Upper lobe of right lung (tissue), 1 donor: ENCODE results near the gene ADAM22. TPM values are rescaled to one million over a fixed set of nuclear protein-coding genes. Genes with fewer than 3 reads are reported as not detected.

Experiments
- ATAC-seq: fragments of 200-7000 bp; cut with Tn5 transposase; one replicate; pipeline ENCODE4 v1.9.1; 2020; ENCODE audit warnings: mild to moderate bottlenecking, moderate library complexity
- DNase-seq: peaks from one replicate; pipeline ENCODE4 v3.0.0-alpha.2; 2020
- H3K27ac ChIP-seq: fragments of 200-600 bp; one replicate; pipeline ENCODE4 v1.8.0; 2022
- H3K27me3 ChIP-seq: fragments of 200-600 bp; one replicate; pipeline ENCODE4 v1.8.0; 2022; ENCODE audit warnings: mild to moderate bottlenecking
- H3K36me3 ChIP-seq: fragments of 200-600 bp; one replicate; pipeline ENCODE4 v1.8.0; 2022
- H3K4me1 ChIP-seq: fragments of 200-600 bp; one replicate; pipeline ENCODE4 v1.8.0; 2022
- H3K4me3 ChIP-seq: fragments of 200-600 bp; one replicate; pipeline ENCODE4 v1.8.0; 2022; ENCODE audit warnings: mild to moderate bottlenecking
- H3K9me3 ChIP-seq: fragments of 200-600 bp; one replicate; pipeline ENCODE4 v1.8.0; 2022
- CTCF ChIP-seq: fragments of 200-600 bp; IDR thresholded peaks from one replicate; pipeline ENCODE4 v1.8.0; 2022; ENCODE audit warnings: antibody characterized with exemption
- intact Hi-C: fragments of 100-400 bp; cut with DNase I; formaldehyde crosslinking; loops from one replicate; pipeline ENCODE4 v1.11.0; 2022
- total RNA-seq: library from RNA; stranded (reverse); fragmentation: NEBNext Ultra II Directional; extraction: Animal tissue kit (Norgen Biotek cat#: 25700); gene quantifications from one replicate; pipeline ENCODE4 v1.2.1, GENCODE V29; 2021
- donor health status: DM: no; HTN: yes; CAD: no; lungs with severe emphysema.

The ADAM22 gene
- total RNA-seq, 1 donor from 2014 or later, result 4.3 TPM

- ATAC-seq (no peak), DNase-seq (no peak)
- H3K36me3 ChIP-seq, result peaks cover 62% of the 10 kb centered on the region
- H3K4me1 ChIP-seq, result no peaks in the 10 kb centered on the region
- H3K27me3 ChIP-seq, result no peaks in the 10 kb centered on the region
- H3K27ac ChIP-seq, result no peak overlapping the region
- TF ChIP-seq CTCF, result no peak
- H3K4me3 ChIP-seq, result no peak overlapping the region
- intact Hi-C loops, result no loop called here
- H3K9me3 ChIP-seq, result no peaks in the 10 kb centered on the region
Observed at GRCh38 chr7:88203401-88203800, 269.4 kb downstream of the ADAM22 start.

GRCh38 chr7:88204525-88205110, 270.6 kb downstream of the ADAM22 start:
- no peaks in the 10 kb centered on the region for H3K27me3 ChIP-seq
- H3K36me3 ChIP-seq, result peaks cover 74% of the 10 kb centered on the region
- H3K9me3 ChIP-seq, result no peaks in the 10 kb centered on the region
- no peak for TF ChIP-seq CTCF
- no peak overlapping the region for H3K27ac ChIP-seq
- H3K4me3 ChIP-seq, result no peak overlapping the region
- intact Hi-C loops, result no loop called here
- no peaks in the 10 kb centered on the region for H3K4me1 ChIP-seq
- DNase-seq, result no peak
- no peak for ATAC-seq

- intact Hi-C loops, result no loop called here
- ATAC-seq, result no peak
- Histone ChIP-seq H3K27me3 (no peaks in the 10 kb centered on the region), H3K36me3 (peaks cover 80% of the 10 kb centered on the region), H3K9me3 (no peaks in the 10 kb centered on the region), H3K27ac (no peak overlapping the region), H3K4me3 (no peak overlapping the region), H3K4me1 (no peaks in the 10 kb centered on the region)
- no peak for DNase-seq
- no peak for TF ChIP-seq CTCF
Observed at GRCh38 chr7:88205179-88205578, 271.1 kb downstream of the ADAM22 start.

- ATAC-seq (no peak), DNase-seq (no peak)
- no peak overlapping the region for H3K4me3 ChIP-seq
- H3K9me3 ChIP-seq, result no peaks in the 10 kb centered on the region
- H3K27me3 ChIP-seq, result no peaks in the 10 kb centered on the region
- H3K36me3 ChIP-seq, result peaks cover 87% of the 10 kb centered on the region
- TF ChIP-seq CTCF, result no peak
- no peak overlapping the region for H3K27ac ChIP-seq
- intact Hi-C loops, result no loop called here
- H3K4me1 ChIP-seq, result no peaks in the 10 kb centered on the region
Observed at GRCh38 chr7:88206254-88206653, 272.2 kb downstream of the ADAM22 start.

GRCh38 chr7:88208521-88208920, 274.5 kb downstream of the ADAM22 start:
- Histone ChIP-seq H3K4me3 (no peak overlapping the region), H3K36me3 (peaks cover 94% of the 10 kb centered on the region), H3K27ac (no peak overlapping the region), H3K9me3 (no peaks in the 10 kb centered on the region), H3K4me1 (no peaks in the 10 kb centered on the region), H3K27me3 (no peaks in the 10 kb centered on the region)
- intact Hi-C loops, result no loop called here
- DNase-seq, result no peak
- TF ChIP-seq CTCF, result no peak
- no peak for ATAC-seq

- no peak for TF ChIP-seq CTCF
- Histone ChIP-seq H3K36me3 (peaks cover 89% of the 10 kb centered on the region), H3K9me3 (no peaks in the 10 kb centered on the region), H3K27ac (no peak overlapping the region), H3K4me3 (no peak overlapping the region), H3K27me3 (no peaks in the 10 kb centered on the region), H3K4me1 (peaks cover 2% of the 10 kb centered on the region)
- intact Hi-C loops, result no loop called here
- ATAC-seq (no peak), DNase-seq (no peak)
Observed at GRCh38 chr7:88212918-88213317, 278.9 kb downstream of the ADAM22 start.
